WI38 (cell line): ENCODE measurements around the gene ACTL9.
"Not testable (repeated sequence)": the region's sequence is repeated elsewhere in the genome, so short reads cannot be mapped to it uniquely, and the experiment has no call there.

Experiments used
- H3K4me3 ChIP-seq: 2 replicates; pipeline ENCODE4 v1.5.1; 2011; ENCODE audit warnings: low read depth, mild to moderate bottlenecking, control low read depth, low read length
- TF ChIP-seq, protein P1 (sequence below): IDR thresholded peaks from 2 replicates; pipeline ENCODE4 v1.5.1; 2012; ENCODE audit warnings: low read depth, mild to moderate bottlenecking, control low read depth, low read length

Gene ACTL9

DNA sequence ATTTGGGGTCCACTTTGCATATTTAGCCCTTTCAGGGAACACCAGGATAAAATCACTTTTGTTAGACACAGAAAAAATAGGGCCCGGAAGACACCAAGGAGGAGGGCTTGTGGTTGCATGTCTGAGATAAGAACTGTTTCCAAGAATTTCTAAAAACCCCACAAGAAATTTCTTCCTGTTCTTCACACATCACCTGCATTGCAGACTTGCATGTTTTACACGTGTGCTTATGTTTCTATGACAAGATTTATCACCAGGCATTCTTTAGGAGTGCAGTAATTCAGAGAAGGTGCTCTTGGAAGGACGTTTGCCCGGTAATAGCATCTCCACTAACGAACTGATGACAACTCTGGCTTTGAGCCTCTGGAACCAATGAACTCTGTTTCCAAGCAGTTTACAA lies 7.1 kb upstream of the ACTL9 start:
- TF ChIP-seq, protein P1, sequence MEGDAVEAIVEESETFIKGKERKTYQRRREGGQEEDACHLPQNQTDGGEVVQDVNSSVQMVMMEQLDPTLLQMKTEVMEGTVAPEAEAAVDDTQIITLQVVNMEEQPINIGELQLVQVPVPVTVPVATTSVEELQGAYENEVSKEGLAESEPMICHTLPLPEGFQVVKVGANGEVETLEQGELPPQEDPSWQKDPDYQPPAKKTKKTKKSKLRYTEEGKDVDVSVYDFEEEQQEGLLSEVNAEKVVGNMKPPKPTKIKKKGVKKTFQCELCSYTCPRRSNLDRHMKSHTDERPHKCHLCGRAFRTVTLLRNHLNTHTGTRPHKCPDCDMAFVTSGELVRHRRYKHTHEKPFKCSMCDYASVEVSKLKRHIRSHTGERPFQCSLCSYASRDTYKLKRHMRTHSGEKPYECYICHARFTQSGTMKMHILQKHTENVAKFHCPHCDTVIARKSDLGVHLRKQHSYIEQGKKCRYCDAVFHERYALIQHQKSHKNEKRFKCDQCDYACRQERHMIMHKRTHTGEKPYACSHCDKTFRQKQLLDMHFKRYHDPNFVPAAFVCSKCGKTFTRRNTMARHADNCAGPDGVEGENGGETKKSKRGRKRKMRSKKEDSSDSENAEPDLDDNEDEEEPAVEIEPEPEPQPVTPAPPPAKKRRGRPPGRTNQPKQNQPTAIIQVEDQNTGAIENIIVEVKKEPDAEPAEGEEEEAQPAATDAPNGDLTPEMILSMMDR: no peak
- H3K4me3 ChIP-seq: no peak overlapping the region

DNA sequence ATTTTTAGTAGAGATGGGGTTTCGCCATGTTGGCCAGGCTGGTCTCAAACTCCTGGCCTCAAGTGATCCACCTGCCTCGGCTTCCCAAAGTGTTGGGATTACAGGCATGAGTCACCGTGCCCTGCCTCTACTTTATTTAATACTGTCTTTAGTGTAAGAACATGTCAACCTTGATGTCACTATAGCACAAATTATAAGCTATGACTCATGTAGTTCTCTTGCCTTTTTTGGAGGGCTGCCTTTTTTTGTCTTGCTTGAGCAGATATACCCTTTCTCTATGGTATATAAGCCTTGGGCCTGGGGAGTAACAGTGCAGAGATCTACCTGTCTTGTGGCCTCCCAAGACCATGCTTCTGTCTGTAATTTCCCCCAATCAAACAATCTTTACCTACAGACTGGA lies 6.7 kb upstream of the ACTL9 start:
- not testable (repeated sequence) for H3K4me3 ChIP-seq

DNA sequence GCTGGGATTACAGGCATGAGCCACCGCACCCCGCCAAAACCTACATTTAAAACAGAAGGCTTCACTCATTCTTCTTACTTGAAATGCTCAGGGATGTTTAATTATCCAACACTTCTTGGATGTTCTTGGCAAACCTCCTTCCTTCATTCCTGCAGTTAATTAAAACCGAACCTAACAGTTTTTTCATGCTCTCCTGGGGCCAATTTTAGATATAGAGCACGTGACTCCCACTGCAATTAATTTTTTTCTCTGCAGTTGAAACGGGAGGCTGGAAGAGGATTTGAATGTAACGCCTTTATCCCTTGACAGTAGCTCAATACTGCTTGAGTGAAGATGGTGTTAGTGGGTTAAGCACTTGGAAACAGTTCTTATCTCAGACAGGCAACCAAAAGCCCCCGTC lies 4.6 kb upstream of the ACTL9 start:
- H3K4me3 ChIP-seq: no peak overlapping the region
- TF ChIP-seq, protein P1: no peak

DNA sequence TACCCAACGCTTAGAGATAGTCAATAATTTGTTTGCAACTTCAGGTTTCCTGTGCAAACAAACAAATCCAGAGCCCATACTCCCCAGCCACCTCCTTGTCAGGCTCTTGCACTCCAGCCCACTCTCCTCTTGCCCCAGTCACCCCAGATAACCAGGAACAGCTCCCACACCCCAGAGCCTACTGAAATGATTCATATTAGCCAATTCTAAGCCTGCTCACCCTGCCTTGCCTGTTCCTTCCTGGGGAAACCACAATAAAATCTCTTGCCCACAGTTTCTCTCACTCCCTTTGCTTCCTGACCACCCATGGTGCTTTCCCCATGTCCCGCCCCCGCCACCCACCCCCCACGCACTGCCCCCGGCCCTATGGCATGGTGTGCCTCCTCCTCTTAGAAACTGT lies 3.8 kb upstream of the ACTL9 start:
- TF ChIP-seq, protein P1: no peak
- no peak overlapping the region for H3K4me3 ChIP-seq

DNA sequence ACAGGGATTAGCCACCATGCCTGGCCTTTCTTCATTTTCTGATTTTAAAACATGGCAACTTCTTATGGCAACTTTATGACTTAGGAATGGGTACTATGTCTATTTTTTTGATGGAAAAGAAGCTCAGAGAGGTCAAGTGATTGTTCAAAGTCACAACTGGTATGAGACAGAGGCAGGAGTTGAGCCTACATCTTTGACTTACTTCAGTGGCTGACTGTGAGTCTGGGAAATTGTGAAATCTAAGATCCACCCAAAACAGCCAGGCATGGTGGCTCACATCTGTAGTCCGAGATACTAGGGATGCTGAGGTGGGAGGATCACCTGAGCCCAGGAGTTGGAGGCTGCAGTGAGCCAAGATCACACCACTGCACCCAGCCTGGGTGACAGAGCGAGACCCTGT lies 2.4 kb upstream of the ACTL9 start:
- no peak overlapping the region for H3K4me3 ChIP-seq
- TF ChIP-seq, protein P1: no peak

DNA sequence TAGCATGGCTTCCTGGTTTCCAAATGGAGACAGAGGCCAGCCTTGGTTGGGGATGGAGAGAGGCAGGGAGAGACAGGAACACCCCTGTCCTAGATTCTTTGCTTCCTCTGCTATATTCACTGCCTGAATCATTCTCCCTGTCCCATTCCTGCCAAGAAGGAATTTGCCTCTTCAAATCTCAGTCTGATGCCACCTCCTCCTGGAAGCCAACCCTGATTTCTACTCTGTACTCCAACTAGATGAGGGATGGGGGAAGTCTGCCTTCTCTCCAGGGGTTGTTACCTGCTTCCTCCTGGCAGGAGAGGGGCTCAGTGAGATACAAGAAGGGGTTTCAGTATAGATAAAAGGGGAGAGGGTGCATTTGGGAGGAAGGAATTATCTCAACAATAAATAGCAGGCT lies 1.3 kb upstream of the ACTL9 start:
- no peak overlapping the region for H3K4me3 ChIP-seq
- TF ChIP-seq, protein P1: no peak

DNA sequence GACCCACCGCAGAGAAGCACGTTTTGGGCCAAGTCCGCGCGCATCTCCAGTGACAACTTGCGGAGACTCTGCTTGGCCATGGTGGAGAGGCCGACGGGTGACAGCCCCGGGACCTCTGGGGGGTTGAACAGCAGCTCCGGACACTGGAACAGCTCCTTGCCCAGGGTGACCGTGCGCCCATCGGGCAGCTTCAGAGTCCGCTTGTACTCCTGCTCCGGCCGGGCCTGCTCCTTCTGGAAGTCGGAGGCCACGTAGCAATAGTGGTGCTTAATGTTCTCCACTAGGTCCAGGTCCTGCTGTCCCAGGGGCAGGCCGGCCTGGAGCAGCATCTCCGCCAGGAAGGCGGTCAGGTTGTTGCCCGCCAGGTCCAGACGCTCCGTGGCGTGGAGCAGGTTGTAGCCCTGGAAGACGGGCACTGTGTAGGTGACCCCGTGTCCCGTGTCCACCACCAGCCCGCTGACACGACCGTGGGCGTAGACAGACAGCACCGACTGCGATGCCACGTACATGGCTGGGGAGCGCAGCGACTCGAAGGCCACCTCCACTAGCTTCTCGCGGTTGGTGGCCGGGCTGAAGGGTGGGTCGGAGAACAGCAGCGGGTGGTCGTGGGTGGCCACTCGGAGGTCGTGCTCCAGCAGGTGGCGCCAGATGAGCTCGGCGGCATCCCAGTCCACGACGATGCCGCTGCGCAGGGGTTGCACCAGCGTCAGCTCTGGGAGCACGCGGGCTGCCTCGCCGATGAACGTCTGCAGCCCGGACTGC lies 743 bp downstream of the ACTL9 start:
- H3K4me3 ChIP-seq: no peak overlapping the region
- TF ChIP-seq, protein P1: no peak

DNA sequence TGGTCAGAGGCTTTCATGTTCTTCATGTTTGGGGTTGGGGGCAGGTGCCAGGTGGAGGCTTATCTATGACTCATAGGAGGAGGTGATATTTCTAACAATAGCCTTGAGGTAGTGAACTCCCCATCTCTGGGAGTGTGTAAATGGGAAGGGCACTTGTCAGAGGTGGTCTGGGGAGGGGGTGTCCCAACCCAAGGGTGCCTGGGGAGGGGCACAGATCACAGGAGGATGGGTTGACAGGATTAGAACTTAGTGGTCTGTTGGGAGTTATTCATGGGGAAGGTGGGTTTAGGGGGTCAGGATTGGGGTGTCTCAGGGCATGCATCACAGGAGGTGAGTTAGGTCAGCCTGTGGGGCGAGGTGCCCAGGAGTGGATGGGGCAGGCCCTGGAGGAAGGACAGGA lies 1.6 kb downstream of the ACTL9 start:
- TF ChIP-seq, protein P1: no peak
- no peak overlapping the region for H3K4me3 ChIP-seq
